ENCODE measurements around the gene FAM171A1. TPM values are rescaled to one million over a fixed set of nuclear protein-coding genes. Genes with fewer than 3 reads are reported as not detected.

FAM171A1 gene
- polyA plus RNA-seq, 1 donor (not counting 4 experiments of a cell fraction or from before 2014, with no cell fraction given) = 8.8 TPM

GRCh38 chr10:15197911-15198310, 173.2 kb downstream of the FAM171A1 start:
- Histone ChIP-seq H3K27me3 (ENCODE audit: control insufficient read depth, extremely low read depth, insufficient read depth, low read length) (no peaks in the 10 kb centered on the region), H3K4me3 (ENCODE audit: control insufficient read depth in 2 of 3, extremely low read depth in 1 of 3, insufficient read depth in 2 of 3, low read depth in 1 of 3, low read length in 3 of 3) (no peak overlapping the region), H3K9me3 (ENCODE audit: control insufficient read depth, low read depth, low read length) (no peaks in the 10 kb centered on the region), H3K36me3 (ENCODE audit: control insufficient read depth in 2 of 2, extremely low read depth in 1 of 2, insufficient read depth in 2 of 2, low read length in 2 of 2) (no peaks in the 10 kb centered on the region), H3K9ac (ENCODE audit: control insufficient read depth, extremely low read depth, insufficient read depth, low read length) (no peak overlapping the region), H3K9me1 (ENCODE audit: control insufficient read depth, extremely low read depth, insufficient read depth, low read length) (no peaks in the 10 kb centered on the region), H3K4me2 (ENCODE audit: control insufficient read depth, extremely low read depth, insufficient read depth, low read depth, low read length) (no peak overlapping the region), H3K79me2 (ENCODE audit: control insufficient read depth, insufficient read depth, low read length) (no peaks in the 10 kb centered on the region), H3K27ac (ENCODE audit: control insufficient read depth, insufficient read depth, low read length) (no peak overlapping the region), H3K4me1 (ENCODE audit: control insufficient read depth, extremely low read depth, insufficient read depth, low read length) (peaks cover 41% of the 10 kb centered on the region), H2AFZ (ENCODE audit: control insufficient read depth, low read length) (no peak overlapping the region), H4K20me1 (ENCODE audit: control insufficient read depth, extremely low read depth, insufficient read depth, low read length) (no peaks in the 10 kb centered on the region)
- FAIRE-seq = no peak
- TF ChIP-seq CTCF (optimal IDR thresholded peaks at IDR 0.05 in 1 of 3, IDR thresholded peaks at IDR 0.05 in 1 of 3, conservative IDR thresholded peaks at IDR 0.05 in 1 of 3; ENCODE audit: extremely low read depth in 1 of 3, insufficient read depth in 2 of 3, low read length in 3 of 3) = no peak
- no peak for TF ChIP-seq EZH2 (IDR thresholded peaks at IDR 0.05; ENCODE audit: low read length)
- dilution Hi-C loops (cut with MboI; ENCODE audit: extremely low pct_ligation_motif_present, low sequenced_read_pairs) = no loop called here
- no peak for DNase-seq (ENCODE audit: low read depth, low spot score)

- no peak overlapping the region for H3K4me3 ChIP-seq (ENCODE audit: control insufficient read depth in 2 of 3, extremely low read depth in 1 of 3, insufficient read depth in 2 of 3, low read depth in 1 of 3, low read length in 3 of 3)
- H3K4me2 ChIP-seq (ENCODE audit: control insufficient read depth, extremely low read depth, insufficient read depth, low read depth, low read length) = no peak overlapping the region
- no peak for DNase-seq (ENCODE audit: low read depth, low spot score)
- no peaks in the 10 kb centered on the region for H4K20me1 ChIP-seq (ENCODE audit: control insufficient read depth, extremely low read depth, insufficient read depth, low read length)
- no peaks in the 10 kb centered on the region for H3K79me2 ChIP-seq (ENCODE audit: control insufficient read depth, insufficient read depth, low read length)
- H3K9me3 ChIP-seq (ENCODE audit: control insufficient read depth, low read depth, low read length) = no peaks in the 10 kb centered on the region
- no peaks in the 10 kb centered on the region for H3K9me1 ChIP-seq (ENCODE audit: control insufficient read depth, extremely low read depth, insufficient read depth, low read length)
- H3K27ac ChIP-seq (ENCODE audit: control insufficient read depth, insufficient read depth, low read length) = no peak overlapping the region
- H3K4me1 ChIP-seq (ENCODE audit: control insufficient read depth, extremely low read depth, insufficient read depth, low read length) = peaks cover 40% of the 10 kb centered on the region
- no peak for TF ChIP-seq EZH2 (IDR thresholded peaks at IDR 0.05; ENCODE audit: low read length)
- TF ChIP-seq CTCF (optimal IDR thresholded peaks at IDR 0.05 in 1 of 3, IDR thresholded peaks at IDR 0.05 in 1 of 3, conservative IDR thresholded peaks at IDR 0.05 in 1 of 3; ENCODE audit: extremely low read depth in 1 of 3, insufficient read depth in 2 of 3, low read length in 3 of 3) = no peak
- no peaks in the 10 kb centered on the region for H3K27me3 ChIP-seq (ENCODE audit: control insufficient read depth, extremely low read depth, insufficient read depth, low read length)
- no peaks in the 10 kb centered on the region for H3K36me3 ChIP-seq (ENCODE audit: control insufficient read depth in 2 of 2, extremely low read depth in 1 of 2, insufficient read depth in 2 of 2, low read length in 2 of 2)
- FAIRE-seq = peak; percentile 36
- dilution Hi-C loops (cut with MboI; ENCODE audit: extremely low pct_ligation_motif_present, low sequenced_read_pairs) = no loop called here
- no peak overlapping the region for H2AFZ ChIP-seq (ENCODE audit: control insufficient read depth, low read length)
- H3K9ac ChIP-seq (ENCODE audit: control insufficient read depth, extremely low read depth, insufficient read depth, low read length) = no peak overlapping the region
Measured at GRCh38 chr10:15197276-15197675, 173.8 kb downstream of the FAM171A1 start.
